Activated CD4-positive, alpha-beta T cell treated with anti-CD3 and anti-CD28 coated beads for 1 hour (primary cell): Measurements from ENCODE around the gene EFL1.

ENCODE experiments used
- DNase-seq: peaks from one replicate; pipeline ENCODE4 v3.0.0-alpha.2; 2020

EFL1 gene

GRCh38 chr15:82117296-82117695 is 145.2 kb downstream of the EFL1 start:
- DNase-seq = no peak

DNA sequence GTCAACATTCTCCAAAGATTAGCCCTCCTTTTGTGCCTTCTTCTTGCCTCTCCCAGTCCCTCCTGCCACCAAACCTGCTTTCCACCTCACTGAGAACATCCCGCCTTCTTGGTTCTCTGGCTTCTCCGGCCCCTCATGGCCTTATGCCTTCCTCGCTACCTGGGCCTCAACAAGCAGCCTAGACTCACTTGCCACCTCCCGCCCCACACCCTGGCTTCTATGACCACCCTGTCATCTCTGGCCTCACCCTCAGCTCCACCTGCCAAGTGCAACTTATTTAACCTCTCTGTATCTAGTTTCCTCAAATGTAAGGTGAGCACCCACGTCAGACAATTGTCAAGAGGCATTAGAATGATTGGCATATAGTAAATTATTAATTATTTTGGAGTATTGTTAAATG is 147.9 kb downstream of the EFL1 start:
- no peak for DNase-seq

DNA sequence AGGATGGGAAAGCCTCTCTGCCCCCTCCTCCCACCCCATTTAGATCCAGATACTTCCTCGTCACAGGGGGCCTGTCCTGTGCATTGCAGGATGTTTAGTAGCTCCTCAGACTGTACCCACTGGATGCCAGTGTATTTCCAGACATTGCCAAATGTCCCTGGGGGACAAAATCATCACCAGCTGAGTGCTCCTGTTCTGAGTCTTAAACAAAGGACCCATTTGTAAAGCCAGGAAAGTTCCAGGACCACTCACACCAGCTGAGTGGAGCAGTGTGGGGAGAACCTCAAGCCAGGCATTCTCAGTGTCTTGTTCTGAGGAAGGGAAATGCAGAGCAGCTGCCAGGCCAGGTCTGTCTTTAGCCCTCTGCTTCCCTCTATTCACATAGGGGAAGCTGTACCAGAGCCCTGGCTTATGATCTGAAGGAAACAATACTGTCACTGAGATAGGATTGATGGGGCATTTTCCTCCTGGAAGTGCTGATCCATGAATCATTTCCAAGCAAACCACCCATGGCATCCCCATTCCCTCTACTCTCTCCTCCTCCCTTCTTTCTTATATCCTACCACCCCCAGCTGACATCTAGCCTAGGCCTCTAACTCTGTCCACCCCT is 149.3 kb downstream of the EFL1 start:
- DNase-seq = no peak

DNA sequence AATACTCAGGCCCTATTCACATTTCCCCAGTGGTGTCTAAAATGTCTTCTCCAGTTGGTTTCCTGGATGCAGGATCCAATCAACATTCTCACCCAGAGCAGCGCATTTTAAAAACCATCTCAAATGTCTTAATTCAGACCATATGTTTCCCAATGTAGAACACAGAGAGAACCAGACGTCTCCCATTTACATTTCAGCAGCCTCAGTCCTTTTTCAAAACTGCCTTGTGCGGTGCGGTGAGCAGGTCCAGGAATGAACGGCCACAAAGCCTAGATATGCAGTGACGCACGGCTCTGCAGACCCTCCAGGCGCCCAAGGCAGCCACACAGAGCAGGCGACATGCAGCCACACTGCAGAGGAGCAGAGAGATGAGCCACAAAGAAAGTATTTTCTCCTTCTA is 150.6 kb downstream of the EFL1 start:
- no peak for DNase-seq

DNA sequence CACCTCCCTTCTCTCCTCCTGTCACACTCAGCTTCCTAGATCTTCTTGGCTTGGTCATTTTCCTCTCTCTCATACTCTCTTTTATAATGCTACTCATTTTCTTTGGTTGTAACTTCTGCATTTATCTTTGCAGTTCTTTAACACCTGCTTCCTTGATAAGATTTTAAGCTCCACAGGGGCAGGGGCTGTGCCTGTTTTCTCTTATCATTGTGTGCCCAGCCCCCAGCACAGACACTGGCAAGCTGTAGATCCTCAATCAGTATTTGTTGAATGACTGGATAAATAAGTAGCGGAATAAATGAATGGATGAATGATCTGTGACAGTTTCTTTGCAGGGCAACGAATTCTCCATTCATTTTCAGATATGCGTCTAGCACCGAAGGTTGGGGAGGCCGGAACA is 152.4 kb downstream of the EFL1 start:
- DNase-seq = no peak

- peak; percentile 48 for DNase-seq
Measured at GRCh38 chr15:82108489-82109078, 153.9 kb downstream of the EFL1 start.

- no peak for DNase-seq
Measured at GRCh38 chr15:82106679-82107078, 155.9 kb downstream of the EFL1 start.

- no peak for DNase-seq
Measured at GRCh38 chr15:82105451-82106215, 156.9 kb downstream of the EFL1 start.

- no peak for DNase-seq
Measured at GRCh38 chr15:82103468-82103867, 159.1 kb downstream of the EFL1 start.

DNA sequence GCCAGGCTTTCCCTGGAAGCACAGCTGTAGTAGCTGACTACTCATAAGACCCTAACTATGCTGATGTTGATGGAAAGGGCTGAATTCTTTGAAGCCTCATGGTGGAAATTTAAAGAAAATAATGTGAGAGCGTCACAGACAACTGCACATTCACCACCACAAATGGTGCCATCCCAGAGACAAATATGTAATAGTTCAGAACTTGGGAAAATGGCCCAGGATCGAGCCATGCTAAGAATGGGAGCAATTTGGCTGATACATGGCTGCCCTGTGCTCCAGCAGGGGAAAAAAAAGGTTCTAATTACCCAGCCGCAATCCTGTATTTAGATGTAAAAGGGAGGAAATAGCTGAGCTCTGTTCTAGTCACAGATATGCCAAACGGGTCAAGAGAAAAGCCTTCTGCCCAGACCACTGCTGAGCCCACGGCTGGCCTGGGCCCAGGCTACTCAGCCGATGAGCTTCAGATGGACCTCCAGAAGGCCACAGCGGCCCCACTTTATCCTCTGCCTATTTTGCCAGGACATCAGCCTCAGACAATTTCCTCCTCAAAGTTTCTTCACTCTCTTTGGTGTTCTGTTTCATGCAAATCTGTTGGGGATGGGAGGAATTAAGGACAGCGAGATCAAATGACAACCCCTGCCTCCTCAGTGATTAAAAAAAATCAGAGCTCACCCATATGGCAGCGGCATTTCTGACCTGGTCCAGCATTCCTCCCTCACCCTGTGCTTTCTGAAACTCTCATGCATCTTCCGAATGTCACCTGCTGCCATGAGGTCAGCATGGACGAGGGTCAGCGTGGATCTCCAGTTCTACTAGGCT is 162.2 kb downstream of the EFL1 start:
- no peak for DNase-seq

- DNase-seq = no peak
Measured at GRCh38 chr15:82098674-82099073, 163.9 kb downstream of the EFL1 start.

GRCh38 chr15:82095803-82096202 is 166.7 kb downstream of the EFL1 start:
- no peak for DNase-seq

DNA sequence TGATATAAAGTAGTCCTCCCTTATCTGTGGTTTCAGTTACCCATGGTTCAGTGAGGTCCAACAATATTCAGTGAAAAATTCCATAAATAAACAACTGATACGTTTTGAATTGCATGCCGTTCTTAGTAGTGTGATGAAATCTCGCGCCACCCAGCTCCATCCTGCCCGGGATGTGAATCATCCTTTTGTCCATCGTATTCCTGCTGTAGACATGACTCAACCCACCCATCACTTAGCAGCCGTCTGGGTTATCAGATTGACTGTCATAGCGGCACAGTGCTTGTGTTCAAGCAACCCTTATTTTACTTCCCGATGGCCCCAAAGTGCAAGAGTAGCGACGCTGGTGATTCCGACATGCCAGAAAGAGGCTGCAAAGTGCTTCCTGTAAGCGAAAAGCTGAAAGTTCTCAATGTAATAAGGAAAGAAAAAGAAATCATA is 168.7 kb downstream of the EFL1 start:
- DNase-seq = no peak

- DNase-seq = no peak
Measured at GRCh38 chr15:82093325-82093724, 169.2 kb downstream of the EFL1 start.

DNA sequence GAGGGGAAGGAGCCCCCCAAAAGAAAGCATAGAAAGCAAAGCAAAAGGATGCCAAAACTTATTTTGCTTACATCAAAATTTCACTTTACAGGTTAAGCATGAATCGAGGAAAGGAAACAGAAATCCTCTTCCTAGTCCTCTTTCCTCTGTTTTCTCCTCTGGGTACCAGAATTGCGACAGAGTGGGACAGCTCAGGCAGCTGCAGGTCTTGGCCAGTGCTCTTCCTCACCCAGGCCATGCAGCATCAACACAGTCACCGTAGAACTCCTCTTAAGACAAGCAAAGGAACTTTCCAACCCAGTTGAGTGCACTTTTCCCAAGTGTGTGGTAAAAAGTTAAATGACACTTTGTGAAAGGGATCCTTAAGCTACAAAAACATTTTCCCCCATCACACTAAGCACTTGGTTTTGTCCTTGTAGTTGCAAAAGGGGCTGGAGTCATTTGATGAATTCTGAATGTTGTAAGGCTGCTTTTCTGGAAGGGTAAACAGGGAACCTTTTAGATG is 170.8 kb downstream of the EFL1 start:
- no peak for DNase-seq

DNA sequence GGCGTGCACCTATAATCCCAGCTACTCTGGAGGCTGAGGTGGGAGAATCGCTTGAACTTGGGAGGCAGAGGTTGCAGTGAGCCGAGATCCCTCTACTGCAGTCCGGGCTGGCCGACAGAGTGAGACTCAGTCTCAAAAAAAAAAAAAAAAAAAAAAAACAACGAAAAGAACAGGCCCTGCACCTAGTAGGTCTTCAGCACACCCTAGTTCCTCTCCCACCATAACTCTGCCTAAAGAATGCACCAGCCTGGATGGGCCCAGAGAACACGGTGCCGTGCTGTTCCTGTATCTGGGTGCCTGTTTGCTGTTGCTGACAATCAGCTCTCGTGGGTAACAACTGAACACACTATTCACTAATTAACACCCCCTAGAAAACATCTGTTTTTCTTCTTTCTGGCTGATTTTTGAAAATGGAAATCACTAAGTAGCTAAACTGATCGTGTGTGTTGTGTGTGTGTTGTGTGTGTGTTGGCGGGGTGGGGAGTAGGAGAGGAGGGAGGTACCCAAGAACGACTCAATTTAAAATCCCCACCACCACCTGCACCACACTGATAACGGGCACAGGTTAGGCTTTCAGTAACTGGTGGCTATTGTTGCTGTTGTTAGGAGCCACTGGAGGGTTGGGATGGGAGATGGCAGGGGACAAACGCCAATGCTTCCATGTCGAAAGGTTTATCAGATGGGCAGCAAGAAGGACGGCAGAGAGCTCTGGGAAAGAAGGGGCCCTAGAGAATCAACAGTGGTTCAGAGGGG is 176.1 kb downstream of the EFL1 start:
- DNase-seq = no peak

GRCh38 chr15:82081914-82082762 is 180.4 kb downstream of the EFL1 start:
- DNase-seq = no peak

DNA sequence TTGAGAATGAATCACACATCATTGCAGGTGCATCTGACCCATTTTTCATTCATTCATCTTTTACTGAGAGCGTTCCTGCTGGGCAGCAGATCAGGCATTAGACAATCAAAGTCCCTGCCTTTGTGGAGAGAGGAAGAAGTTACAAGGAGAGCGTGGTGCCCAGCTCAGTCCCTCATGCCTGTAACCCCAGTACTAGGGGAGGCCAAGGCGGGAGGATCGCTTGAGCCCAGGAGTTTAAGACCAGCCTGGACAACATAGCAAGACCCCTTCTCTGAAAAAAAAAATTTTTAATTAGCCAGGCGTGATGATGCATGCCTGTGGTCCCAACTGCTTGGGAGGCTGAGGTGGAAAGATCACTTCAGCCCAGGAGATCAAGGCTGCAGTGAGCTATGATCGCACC is 181.8 kb downstream of the EFL1 start:
- no peak for DNase-seq
